NCI-H1105 treated with DMSO at 0.1 percent for 48 hours (cell line): ENCODE measurements around the gene ISM1.

ENCODE experiments used
- DNase-seq: peaks from one replicate; lab custom pipeline; 2025; lab: John Stamatoyannopoulos, UW

The ISM1 gene

DNA sequence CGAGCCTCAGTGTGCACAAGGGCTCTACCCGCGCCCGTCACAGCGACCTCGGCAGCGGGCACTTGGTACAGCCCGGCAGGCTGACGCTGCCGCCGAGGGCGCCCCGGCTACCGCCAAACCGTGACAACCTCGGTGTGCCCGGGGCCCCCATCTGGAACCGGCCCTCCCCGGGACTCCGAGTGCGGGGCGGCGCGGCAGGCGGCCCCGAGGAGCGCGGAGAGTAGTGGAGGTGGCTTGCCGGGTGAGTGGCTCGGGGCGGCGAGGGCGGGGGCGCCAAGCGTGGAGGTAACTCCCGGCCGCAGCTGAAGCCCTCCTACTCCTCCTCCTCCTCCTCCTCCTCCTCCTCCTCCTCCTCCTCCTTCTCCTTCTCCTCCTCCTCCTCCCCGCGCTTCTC, at the start of gene ISM1:
ISM1 (plus strand) TSS at position 371 of the 394 bp plus-strand sequence. CDS start 503 bp downstream, outside the sequence.
- no peak for DNase-seq

DNA sequence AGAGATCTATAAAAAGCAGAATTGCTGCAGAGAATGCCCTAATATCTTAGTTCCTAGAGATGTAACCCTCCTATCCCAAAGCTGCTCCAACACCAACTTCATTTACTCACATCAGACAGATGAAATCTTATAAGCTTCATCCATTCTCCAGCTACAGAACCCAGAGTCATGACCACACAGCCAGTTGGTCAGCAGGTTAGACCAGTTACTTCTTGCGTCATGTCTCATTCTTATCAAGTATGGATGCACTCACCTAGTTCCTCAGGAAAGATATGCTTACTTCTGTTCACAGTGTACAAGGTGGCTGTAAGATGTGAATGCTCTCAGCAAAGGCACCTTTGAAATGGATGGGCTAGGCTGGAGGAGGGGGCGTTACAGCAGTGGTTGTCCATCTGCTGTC, 47.9 kb upstream of the ISM1 start:
- DNase-seq, result no peak

DNA sequence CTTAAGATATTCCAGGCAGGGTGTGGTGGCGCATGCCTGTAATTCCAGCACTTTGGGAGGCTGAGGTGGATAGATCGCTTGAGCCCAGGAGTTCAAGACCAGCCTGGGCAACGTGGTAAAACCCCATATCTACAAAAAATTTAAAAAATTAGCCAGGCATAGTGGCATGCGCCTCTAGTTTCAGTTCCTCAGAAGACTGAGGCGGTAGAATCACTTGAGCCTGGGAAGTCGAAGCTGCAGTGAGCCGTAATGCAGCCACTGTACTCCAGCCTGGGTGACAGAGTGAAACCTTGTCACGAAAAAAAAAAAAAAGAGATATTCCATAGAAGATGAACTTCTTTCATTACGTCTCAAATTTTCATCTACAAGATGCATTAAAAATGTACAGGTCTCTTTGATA, 46.7 kb upstream of the ISM1 start:
- DNase-seq, result no peak

DNA sequence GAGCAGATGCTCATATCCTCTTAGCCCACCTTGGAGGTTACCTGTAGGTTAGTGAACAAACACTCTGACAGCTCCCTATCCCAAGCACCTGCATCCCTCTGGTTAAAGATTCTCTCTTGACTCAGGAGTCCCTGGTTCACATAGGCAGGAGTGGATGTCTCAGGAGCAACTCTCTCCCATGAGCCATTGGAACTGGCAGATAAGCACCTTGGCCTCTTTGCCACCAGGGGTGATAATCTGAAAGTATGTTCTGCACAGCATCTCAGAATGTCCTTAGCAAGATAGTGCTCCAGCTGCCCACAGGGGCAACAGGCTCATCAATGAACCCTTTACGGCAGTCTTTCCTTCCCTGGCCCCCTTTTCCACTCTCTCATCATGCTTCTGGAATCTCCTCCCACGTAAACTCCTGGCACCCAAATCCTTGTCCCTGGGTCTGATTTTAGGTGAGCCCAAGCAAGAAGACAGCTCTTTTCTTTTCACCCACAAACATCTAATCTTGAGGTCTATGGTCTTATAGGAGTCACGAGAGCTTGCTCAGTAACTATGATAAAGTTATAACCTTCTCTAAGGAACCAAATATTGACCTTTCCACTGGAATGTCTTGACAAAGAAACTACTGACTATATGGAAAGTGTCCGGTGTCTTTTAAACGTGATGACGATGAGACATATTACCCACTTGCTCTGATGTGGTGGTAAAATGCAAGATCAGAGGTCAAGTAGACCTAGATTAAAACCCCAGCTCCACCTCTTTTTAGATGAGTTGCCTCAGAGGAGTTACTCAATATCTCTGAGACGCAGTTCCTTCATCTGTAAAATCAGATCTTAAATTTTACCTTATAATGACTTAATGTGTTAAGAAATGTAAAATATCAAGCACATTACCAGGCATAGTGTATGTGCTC, 39.8 kb upstream of the ISM1 start:
- no peak for DNase-seq

DNA sequence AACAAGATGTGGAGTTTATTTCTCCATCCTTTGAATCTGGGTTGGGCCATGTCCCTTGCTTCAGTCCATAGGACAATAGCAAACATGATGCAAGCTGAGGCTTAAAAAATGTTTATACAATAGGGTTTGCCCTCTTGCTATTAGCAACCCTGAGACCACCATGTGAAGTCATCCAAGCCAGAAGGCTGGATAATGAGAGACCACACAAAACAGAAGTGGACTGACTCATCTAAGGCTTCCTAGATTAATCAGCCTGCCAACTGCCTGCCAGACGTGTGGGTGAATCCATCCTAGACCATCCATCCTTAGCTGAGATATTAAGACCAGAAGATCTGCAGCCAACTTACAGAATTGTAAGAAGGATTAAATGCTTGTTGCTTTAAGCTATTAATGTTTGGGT, 38.1 kb upstream of the ISM1 start:
- no peak for DNase-seq

DNA sequence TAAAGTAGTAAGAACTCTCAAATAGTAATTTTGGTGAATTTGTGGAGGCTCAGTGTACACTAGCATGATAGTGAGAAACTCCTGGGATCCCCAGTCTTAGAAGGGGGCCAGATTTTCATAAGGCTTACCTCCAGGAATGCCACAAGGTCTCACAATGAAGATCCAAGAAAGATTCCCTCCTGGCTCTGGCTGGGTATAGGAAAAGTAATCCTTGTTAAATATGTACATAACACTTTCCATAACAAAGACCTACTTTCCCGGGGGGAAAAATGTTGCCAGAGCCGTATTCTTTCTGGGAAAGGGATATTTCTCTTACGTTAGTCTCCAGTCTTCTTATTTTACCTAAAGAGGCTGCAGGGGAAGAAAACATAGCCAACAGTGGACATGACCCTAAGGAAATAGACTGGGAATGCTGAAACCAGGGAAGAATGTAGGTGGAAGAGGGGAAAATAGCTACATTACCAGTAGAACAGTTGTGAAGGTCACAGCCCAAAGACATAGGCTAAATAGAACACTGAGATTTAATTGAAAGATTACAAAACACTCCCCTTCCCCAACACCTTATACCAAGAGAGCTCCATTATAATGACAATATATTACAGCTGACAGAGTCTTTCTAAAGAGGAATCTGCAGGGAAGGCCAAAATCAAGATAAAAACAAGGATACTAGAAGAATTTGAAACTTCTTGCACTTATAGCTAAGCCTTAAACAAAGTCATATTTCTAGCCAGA, 34.9 kb upstream of the ISM1 start:
- DNase-seq, result no peak

DNA sequence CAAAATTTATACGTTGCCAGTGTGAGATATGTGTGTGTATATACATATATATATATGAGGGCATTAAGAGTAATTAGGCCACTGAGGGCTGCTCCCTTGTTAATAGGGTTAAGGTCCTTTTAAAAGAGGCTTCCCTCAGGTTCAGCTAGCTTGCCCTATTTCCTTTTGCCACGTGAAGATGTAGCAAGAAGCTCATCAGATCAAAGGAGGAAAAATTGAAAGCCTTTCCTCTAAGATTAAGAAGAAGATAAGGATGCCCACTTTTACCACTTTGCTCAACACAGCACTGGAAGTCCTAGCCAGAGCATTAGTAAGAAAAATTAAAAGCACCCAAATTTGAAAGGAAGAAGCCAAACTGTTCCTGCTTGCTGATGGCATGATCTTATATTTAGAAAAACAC, 33.2 kb upstream of the ISM1 start:
- DNase-seq, result no peak

DNA sequence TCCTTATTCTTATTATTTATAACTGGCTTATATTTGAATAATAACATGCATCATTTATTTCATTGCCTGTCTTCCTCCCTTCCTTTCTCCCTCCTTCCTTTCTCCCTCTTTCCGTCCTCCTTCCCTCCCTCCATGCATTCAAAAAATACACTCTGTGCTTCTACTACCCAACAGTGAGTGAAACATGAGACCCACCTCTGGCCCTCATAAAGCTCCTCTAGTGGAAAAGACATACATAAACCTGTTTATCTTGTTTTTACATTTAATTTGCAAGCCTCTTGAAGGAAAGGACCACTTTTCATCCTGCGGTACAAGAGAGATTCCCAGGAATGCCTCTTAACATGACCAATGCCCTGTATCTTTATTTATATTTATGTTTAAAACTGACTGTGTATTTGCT, 21.8 kb upstream of the ISM1 start:
- peak; percentile 58 for DNase-seq

DNA sequence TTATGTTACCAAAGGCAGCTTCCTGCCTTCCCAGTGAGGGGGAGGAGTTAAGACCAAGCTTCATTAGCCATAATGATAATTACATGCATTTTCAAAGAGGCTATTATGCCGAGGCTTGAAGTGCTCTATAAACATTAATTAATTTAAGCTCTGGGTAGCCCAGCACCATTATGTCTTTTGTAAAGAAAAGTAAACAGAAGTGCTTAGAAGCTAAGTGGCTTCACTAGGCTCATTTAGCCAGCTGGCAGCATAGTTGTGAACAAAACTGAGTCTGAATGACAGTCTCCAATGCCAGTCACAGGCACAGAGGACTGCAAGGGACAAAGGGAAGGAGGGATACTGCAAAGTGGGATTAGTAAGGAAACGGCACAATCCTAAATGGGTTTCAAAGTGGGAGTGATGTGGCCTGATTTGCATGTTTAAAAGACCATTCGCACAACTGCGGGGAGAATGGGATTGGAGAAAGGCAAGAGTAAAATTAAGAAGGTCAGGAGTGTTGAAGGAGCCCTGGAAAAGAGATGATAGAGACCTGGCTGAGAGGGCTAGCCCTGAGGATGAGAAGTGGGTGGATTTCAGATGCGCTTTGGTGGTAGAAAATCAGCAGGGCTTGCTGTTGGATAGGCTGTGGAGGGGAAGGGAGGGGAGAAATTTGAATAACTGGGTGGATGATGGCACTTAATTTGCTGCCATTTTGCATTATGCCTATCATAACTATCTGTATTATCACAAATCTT, 20.1 kb upstream of the ISM1 start:
- peak; percentile 100 for DNase-seq

DNA sequence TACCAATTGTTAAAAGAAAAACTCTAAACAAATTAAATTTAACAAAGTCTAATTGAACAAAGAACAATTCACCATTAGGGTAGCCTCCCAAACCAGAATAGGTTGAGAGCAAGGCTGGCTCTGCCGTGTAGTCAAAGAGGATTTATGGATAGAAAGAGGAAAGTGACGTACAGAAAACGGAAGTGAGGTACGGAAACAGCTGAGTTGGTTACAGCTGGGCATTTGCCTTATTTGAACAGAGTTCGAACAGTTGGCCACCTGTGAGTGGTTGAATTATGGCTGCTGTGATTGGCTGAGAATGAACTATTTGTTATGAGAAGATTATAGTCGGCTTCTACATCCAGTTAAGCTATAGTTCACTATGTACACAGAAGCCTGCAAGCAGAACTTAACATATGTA, 18.5 kb upstream of the ISM1 start:
- DNase-seq, result no peak

DNA sequence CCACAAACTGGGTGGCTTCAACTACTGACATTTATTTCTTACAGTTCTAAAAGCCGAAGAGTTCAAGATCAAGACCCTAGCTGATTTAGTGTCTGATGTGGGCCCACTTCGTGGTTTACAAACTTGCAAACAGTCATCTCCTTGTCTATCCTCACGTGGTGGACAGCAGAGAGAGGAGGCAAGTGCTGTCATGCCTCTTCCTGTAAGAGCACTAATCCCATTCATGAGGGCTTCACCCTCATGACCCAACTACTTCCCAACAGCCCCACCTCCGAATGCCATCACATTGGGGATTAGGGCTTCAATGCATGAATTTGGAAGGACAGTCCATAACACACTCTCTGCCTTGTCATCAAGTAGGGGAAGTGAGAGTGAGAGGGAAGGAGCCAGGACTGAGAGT, 15.6 kb upstream of the ISM1 start:
- no peak for DNase-seq

DNA sequence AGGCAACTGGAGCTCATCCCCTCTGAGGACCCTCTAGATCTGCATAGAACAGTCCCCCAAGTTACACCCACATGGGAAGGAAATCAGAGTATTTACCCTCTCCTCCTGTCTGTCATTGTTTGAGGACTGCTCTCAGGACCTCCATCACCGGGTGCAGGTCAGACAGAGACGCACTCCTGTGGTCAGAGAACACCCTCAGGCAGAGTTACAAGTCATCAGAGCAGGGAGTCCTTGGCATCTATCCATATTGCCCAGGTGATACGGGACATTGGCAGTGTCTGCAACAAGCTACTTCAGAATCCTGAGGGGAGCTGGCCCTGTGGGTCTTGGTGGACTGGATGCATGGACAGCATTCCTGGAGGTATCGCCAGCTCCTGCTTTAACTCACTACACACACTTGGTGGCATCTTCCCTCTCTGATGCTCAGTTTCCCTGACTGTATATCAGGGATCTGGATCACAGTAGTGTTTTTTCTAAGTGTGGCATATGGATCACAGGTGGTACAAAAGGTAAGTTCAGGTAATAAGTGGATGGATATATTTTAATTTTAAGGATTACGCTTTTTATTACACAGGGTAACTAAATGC, 15.1 kb upstream of the ISM1 start:
- DNase-seq, result peak; percentile 46

DNA sequence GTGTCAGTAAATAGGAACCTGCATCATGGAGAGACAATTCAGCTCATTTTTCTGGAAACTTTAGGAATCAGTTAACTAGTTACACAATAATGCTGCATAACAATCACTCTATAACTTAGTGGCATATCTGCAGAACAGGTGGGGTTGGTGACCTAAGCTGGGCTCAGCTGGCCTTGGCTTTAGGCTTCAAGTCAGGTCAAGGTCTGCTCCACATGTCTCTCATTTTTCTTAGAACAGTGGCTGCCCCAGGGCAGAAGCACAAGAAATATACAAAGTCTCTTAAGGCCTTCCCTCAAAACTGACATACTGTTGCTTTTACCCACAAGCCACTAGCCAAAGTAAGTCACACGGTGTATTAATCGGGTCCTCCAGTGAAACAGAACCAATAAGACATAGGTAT, 14.1 kb upstream of the ISM1 start:
- no peak for DNase-seq

DNA sequence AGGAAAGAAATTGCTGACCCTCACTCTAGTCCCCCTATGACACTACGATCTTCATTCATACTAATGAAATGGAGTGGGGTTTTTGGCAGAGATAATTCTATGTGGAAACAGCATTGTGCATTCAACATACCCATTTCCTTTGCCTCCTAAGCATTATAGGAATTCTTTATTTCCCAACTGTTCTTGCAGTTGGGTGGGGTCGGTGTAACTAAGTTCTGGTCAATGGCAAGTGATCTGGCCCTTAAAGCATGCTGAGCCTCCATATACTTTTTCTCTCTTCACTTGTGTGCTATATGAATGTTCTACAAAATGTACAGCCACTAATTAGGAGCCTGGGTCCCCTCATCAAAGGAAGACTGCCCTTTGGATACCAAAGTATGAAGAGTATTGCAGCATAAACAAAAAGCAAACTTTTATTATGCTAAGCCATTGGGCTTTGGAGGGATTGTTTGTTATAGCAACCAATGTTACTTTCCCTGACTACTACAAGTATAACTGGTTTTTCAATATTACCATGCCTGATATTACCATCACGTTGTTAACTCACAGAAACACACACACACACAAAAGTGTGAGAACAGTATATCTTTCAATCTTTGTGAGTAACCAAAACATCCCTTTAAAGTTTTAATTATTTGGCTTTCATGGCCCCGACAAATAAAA, 9.0 kb upstream of the ISM1 start:
- no peak for DNase-seq

DNA sequence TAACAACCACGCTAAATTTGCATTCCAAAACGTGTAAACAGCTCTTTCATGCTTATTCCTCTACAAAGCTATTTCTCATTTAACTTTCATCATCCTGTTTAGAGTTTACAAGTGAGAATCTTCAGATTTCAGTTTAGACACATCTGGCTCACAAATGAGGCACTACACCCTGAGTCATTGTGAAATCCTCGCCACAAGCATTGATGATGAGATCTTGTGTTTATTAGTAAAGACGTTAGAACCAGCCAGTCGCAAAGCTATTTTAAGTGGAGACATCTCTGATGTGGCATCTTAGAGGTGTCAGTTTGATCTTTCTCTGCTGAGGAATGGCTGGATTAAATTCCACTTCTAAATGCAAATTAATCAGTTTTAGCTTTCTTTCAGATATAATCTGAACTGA, 8.3 kb upstream of the ISM1 start:
- DNase-seq, result no peak

DNA sequence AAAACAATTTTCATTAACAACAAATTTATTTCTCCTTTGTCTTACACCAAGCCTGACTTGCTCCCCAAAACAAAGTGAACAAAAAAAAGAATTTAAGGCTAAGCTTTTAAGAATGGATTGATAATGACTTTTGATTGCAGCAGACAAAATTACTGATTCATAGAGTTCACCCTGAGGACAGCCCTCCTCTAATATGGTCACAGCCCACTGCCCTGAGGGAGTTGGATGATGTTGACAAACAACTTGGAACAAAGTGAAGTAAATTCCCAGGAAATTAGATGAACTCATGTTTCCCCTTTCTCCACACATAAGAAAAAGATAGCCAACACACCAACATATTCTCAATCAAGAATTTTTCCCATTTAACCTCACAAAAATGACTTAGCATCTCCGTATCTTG, 7.7 kb upstream of the ISM1 start:
- no peak for DNase-seq

DNA sequence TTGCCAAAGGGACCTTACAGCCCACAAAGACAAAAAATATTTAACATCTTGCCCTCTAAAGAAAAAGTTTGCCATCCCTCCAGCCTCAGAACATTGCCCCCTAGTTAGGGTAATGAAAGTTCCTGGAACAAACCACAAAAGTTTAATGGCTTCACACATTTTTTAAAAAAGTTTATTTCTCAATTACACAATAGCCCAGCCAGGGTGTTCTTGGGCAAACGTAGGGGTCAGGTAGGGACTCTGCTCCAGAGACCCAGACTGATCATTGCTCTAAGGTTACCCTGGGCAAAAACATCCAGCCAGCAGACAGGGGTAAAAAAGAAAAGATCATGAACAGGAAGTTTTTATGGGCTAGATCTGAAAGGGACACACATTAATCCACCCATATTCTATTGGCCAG, 4.5 kb upstream of the ISM1 start:
- DNase-seq, result no peak

DNA sequence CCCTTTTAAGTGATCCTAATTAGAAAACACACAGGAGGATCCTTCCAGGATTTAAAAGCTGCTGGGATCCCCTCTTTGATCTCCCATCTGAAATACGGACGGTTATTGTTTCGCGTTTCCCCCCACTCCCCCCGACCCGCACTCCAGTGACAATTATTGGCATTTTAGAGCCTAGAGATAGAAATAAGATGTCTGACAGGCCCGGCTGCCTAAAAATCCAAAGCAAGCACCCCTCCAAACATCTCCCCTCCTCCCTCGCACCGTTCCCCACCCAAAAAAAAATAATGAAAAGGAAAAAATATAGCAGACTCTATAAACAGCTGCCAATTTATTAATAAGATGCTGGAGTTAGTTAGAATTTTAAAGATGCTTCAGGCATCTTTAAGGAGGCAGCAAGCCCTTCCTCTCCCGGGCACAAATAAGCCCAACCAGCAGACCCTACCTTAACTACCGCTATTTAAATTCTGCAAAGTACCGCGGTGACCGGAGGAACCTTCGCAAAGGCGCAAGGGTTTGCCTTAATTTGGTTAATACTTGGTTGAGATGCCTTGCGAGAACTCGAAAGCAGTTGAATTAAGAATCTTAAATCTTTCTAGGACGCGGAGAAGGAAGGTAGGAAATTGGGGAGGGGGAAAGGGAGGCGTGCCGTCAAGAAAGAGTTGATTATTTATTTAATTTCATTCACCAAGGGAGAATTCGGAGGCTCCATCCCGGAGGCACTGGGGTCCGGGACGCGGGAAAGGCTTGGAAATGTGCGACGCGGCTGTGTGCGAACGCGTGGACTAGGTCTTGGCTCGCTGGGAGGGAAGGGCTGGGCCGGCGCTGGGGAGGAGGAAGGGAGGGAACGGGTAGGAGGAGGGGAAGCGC, 1.5 kb upstream of the ISM1 start:
- DNase-seq, result no peak

DNA sequence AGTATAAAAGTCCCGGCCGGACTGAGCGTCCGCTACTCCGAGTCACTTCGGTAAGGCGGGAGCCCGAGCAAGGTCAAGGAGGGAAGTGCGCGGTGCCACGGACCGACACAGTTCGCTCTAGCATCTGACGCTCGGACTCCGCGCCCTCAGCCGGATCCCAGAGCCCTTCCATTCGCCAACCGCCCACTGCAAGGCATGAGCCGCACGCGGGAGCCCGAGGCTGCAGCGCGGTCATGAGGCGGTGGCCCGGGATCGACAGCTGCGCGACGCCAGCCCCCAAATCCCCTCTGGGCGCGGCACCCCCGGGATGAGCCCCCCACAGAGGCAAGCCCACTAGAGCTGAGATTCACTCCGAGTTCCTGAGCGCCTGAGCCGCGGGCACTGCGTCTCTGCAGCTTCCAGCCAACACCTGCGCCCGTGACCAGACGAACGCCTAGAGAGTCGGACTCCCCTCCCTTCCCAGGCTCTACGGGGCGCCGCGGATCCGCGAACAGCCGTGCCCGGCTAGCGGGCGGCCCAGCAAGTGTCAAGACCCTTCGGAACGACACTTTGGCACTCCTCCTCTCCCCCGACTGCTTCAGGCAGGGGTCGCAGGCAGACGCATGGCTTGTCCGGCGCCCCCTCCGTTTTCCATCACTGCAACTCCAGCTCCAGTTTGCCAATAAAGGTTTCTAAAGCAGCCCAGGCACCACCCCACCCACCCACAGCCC, 725 bp upstream of the ISM1 start:
- DNase-seq, result no peak

DNA sequence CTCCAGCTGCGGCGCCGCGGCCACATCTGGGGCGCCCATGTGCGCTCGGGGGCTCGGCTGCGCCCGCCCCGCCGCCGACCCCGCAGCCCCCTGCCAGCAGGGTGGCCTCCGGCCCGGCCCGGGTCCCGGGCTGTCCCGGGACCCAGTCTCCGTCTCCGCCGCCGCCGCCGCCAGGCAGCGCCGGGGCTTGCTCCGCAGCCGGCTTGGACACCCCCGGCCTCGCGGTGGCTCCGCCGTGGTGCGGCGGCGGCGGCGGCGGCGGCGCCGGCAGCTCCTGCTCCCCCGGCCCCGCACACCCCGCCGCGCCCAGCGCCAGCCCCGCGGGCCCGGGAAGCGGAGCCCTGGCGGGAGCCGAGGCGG, 219 bp downstream of the ISM1 start:
- no peak for DNase-seq
